NCI-H1048 (cell line): ENCODE results near the gene FOXP1.
"Not testable (repeated sequence)": the region's sequence is repeated elsewhere in the genome, so short reads cannot be mapped to it uniquely, and the experiment has no call there.

Experiments
- DNase-seq: peaks from one replicate; lab custom pipeline; 2025; lab: John Stamatoyannopoulos, UW

Gene FOXP1

DNA sequence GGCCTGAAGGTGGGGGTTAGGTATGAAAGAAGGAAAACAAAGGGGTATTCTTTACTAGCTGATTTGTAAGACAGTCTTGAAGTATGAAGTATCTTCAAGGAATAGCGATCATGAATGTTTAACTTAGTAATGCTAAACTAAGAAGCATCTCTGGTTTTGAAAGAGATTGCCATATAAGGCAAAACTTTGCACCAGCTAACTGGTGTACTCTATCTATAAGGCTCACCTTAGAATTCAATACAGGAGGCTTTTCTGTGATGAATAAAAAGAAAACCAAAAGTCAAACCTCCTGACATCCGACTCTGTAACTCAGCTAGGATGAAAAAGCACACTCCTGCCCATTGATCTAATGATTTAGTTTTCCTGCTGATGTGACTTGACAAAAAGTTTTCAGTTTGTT lies 54.7 kb downstream of the FOXP1 start:
- no peak for DNase-seq

- DNase-seq: not testable (repeated sequence)
Observed at GRCh38 chr3:71526448-71526847, 57.1 kb downstream of the FOXP1 start.

GRCh38 chr3:71525391-71525790 lies 58.1 kb downstream of the FOXP1 start:
- DNase-seq: no peak

DNA sequence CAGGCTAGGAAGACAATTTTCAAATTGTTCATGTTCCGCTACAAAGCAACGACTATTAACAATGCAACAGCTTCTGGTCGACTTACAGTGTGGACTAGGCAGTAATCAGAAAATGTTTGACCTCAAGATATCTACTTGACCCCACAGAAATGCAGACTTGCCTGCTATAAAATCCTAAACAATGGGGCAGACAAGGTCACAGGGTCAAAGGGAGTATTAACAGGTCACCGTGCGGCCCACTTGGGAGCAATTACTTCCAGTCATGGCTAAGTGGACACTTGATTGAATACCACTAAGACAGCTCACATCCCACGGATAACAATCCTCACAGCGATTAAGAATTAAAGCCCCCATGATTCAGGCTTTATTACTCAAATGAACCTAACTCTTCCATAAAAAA lies 58.9 kb downstream of the FOXP1 start:
- DNase-seq: no peak

DNA sequence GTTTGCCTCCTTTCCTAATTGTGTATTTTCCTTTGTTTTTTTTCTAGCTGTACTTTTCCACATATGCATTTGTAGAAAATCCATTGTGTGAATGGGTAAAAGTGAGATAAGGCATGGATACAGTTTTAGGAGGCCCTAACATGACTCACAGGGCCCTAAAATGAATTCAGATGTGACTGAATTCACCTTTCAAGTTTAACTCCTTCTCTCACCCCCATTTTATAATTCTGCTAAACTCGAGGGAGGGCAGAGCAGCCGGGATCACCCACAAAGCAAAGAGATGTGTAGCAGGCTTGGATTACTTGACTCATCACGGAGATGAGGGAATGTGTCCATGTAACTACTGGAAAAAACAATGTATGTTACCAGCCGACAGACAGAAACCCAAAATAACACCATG lies 59.9 kb downstream of the FOXP1 start:
- no peak for DNase-seq

DNA sequence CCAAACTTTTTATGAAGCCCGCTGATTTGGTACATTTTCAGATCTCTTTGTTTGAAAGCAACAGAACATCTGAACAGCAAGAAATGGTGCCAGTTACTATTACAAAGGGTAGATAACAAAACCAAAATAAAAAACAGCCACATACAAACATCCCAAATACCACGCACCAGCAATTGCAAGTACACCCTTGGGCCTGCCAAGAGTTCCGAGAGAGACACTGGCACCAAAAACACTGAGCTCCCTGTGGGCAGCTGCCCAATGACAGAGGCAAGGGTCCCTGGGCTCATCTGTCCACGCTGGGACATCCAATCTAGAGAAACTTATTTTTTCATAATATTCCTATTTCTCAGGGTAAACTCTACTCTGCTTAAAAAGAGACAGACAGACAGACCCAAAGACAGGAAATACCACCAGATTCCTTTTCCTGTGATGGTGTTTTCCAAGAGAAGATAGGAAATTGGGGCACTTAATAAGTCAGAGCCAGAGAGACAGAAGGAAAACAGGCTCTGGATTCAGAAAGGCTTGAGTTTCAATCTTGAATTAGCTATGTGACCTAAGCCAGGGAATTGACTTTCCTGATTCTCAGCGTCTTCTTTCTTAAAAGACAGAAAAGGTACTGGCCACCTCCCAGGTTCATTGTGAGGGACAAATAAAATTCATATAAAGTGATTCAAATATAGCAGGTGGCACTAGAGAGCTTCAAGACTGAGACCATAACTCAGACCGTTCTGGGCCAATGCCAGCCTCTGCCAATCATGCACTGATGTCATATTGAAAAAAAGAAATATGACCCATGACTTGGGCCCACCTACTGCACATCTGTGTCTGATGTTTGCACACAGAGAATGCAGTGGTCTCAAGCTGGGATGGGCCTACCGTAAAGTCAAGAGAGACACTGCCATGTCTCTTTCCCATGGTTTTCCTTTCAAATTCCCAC lies 61.3 kb downstream of the FOXP1 start:
- DNase-seq: no peak

DNA sequence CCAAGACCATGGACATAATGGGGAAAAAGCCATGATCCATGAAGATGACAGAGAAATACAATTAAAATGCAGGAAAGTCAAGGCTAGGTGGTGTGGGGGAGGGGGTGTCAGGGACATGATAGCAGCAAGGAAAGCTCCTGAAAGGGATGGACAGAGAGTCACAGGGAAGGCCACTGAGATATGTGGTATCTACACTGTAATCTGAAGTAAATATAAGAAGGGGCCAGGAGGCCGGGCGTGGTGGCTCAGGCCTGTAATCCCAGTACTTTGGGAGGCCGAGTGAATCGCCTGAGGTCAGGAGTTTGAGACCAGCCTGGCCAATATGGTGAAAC lies 62.5 kb downstream of the FOXP1 start:
- no peak for DNase-seq

DNA sequence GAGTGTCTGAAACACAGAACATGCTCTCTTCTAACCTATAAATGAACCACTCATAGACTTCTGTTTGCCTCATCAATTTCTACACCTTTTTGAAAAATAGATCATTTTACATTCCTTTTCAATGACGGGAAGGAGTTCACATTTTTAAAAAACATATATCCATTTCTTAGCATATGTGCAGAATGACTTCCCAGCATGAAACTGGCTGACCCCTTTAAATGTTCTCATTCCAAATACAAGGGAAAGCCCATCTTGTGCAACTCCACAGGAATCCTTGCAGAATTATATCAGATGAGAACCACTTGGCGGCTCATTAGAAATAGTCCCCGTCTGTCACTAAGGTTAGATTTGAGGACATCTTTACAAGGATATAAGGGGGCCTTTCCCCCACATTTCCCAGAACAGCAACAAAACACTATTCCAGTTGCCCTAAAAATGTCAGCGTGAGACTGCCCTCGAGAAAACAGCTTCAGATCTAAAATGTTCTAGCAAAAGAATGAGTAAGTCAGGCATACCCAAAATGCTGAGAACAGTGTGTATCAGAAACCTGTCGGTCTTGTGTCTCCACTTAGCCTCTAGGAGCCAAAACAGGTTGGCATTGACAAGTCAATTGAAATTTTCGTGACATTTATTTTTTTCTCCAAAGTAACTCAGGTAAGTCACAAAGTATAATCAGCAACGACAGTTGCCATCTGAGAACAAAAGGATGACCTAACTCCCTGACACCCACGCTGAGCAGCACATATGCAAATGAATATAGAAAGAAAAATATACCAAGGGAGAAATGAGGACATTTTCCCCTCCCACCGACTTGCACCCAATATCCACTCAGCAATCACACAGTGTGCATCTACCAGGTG lies 63.1 kb downstream of the FOXP1 start:
- no peak for DNase-seq

DNA sequence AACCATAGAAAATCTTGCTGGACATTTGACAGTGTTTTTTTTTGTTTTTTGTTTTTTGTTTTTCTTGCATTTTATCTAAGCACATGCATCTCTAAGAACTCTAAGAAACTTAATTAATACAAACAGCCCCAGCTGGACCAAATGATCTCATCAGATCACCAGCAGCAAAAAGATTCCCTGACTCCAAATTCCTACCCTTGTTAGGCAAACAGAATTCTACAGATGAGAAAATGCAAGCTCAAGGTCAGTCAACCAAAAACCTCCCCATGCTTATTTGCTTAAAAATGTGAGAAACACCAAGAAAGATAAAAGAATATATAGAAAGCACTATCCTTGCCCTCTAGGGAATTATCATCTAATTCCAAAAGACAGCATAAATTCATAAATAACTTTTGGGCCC lies 65.4 kb downstream of the FOXP1 start:
- no peak for DNase-seq

DNA sequence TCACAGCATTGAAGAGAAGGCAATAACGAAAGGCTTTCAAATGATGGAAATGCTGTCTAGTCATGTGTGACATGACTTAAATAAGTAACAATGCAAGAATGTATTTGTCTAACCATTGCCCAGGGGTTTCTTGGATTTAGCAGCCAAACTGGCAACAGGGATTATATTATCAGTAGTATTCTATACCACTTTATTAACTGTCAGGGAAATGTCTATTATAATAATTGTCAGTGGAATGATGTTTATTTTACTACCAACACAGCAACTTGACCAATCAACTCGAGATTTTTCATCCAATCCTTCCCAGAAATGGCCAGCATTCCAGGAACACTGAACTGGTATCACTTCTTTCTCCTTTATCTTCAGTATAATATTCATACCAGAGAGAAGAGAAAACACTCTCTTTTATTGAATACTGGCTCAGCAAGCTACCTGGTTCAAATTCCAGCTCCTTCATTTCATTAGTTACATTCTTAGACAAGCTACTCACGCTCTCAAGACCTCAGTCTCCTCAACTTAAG lies 66.2 kb downstream of the FOXP1 start:
- no peak for DNase-seq

- no peak for DNase-seq
Observed at GRCh38 chr3:71515636-71516365, 67.7 kb downstream of the FOXP1 start.

DNA sequence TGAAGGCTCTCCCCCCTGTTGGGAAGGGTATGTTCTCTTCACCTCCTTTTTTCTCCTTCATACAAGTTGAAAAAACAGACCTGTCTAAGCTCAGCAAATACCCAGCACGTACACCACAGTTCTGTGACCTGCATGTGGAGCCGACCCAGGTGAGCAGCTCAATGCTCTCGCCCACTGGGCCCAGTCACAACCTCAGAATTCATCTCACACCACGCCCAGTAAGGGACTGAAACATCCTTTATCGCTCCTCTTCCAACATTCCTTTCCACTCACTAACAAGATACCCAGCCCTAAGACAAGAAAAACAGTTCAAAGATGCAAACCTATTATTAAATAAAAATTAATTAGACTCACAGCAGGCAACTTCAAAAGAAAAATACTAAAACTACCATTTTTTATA lies 68.9 kb downstream of the FOXP1 start:
- DNase-seq: no peak

- DNase-seq: no peak
Observed at GRCh38 chr3:71513515-71513914, 70.0 kb downstream of the FOXP1 start.

DNA sequence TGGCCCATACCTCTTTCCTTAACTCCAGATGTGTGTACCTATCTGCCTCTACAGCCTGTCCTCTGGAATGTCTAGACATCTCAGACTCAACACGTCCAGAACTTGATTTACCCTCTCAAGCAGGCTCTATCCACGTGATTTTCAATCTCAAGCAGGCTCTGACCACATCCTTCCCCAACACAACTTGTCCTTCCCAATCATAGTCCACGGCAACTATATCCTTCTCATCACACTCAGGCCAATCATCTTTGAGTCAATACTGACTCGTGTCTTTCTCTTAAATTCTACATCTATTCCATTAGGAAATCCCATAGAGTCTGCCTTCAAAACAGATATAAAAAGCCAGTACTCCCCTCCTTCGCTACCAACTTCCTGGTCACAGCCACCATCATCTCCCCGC lies 70.4 kb downstream of the FOXP1 start:
- no peak for DNase-seq

- DNase-seq: no peak
Observed at GRCh38 chr3:71512544-71512943, 71.0 kb downstream of the FOXP1 start.

DNA sequence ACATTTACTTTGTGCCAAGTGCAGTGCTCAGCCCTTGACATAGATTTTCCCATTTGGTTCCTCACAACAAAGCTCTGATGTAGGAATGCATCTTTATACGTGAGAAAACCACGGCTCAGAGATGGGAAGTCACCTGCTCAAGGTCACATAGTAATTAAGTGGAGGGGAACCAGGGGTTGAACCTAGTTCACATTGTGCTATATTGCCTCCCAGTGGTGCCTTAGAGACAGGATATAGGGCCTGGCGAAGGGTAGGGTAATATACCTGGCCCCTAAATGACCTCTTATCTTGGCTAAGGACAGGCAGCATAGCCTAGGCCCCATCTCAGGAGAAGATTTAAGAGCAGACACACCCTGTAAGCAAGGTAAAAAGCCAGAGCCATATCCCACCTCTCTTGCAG lies 71.5 kb downstream of the FOXP1 start:
- no peak for DNase-seq

GRCh38 chr3:71511446-71511845 lies 72.1 kb downstream of the FOXP1 start:
- DNase-seq: no peak

DNA sequence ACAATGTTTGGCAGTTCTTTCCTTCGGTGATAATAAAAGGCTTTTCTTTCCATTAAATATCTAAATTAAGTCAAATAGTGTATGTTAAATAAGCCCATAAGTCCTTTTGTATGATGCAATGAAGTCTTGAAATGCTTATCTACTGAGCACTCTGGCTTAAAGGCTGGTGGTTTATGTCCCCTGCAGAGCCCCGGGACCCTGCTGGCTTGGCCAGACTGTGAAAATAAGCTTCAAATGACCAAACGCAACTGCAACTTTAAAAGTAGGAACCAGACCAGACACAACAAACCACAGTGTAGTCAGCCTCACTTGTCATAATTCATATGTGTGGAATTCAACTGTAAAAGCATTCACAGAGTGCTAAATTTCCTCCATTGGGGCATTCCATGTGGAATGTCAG lies 72.5 kb downstream of the FOXP1 start:
- DNase-seq: no peak

DNA sequence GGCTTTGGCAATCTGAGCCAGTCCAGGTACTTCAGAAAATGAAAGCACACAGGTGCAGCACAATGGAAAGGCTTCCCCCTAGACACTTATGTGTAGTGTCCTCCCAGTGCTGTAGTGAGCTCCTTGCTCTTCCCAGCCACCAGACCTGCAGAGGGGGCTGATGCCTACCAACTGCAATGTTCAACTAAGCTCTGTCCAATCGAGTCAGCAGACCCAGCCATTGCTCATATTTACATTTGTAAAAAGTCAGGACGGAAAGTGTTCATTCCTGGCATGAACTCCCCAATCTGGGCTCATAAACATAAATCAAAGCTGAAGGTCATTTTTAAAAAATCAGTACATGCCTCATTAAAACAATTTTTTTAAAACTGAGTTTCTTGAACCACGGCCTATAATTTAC lies 73.0 kb downstream of the FOXP1 start:
- DNase-seq: no peak

DNA sequence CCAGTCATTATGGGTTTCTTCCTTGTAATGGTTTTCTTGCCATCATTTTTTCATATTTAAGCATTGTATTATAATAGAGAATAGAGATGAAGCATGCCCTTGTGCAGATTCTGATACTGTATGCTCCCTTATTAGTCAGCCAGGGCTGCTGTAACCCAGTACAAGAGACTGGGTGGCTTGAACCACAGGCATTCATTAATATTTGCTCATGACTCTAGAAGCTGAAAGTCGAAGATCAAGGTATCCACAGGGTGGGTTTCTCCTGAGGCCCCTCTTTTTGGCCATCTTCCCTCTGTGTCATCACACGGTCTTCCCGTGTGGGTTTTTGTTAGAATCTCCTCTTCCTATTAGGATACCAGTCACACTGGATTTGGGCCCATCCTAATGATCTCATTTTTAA lies 74.5 kb downstream of the FOXP1 start:
- DNase-seq: no peak

GRCh38 chr3:71505767-71506350 lies 77.7 kb downstream of the FOXP1 start:
- DNase-seq: no peak
